Measurements from ENCODE around the gene MSL2. TPM values are rescaled to one million over a fixed set of nuclear protein-coding genes. Genes with fewer than 3 reads are reported as not detected.
"Not testable (repeated sequence)": the region's sequence is repeated elsewhere in the genome, so short reads cannot be mapped to it uniquely, and the experiment has no call there.

The MSL2 gene
- total RNA-seq, 1 experiment from 2014 or later, result 37.8 TPM

DNA sequence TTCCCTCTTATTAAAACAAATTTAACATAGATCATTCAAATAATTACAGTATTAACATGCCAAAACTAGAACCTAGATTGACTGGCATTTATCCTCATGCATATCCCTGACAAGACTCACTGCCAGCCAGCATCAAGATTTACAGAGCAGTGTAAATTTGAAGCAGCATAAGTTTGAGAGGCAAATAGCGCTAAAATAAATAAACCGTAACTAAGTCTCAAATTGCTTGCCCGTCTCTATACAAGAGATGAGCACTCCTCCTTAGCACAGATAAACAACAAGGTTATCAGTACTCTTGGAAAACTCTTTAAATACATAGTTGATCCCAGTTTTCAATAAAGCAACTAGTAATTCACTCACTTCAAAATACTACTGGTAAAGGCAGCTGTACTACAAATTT lies 29.6 kb downstream of the MSL2 start:
- Mint-ChIP-seq H3K27me3 (ENCODE audit: low read depth) (no peaks in the 10 kb centered on the region), H3K36me3 (no peaks in the 10 kb centered on the region), H3K4me3 (no peak overlapping the region), H3K9me3 (peaks cover 5% of the 10 kb centered on the region; the same call in 1 of the 2 replicates), H3K27ac (peak overlapping the region; percentile 42; the same call in 1 of the 2 replicates), H3K4me1 (peaks cover 46% of the 10 kb centered on the region)
- TF ChIP-seq, protein P1, sequence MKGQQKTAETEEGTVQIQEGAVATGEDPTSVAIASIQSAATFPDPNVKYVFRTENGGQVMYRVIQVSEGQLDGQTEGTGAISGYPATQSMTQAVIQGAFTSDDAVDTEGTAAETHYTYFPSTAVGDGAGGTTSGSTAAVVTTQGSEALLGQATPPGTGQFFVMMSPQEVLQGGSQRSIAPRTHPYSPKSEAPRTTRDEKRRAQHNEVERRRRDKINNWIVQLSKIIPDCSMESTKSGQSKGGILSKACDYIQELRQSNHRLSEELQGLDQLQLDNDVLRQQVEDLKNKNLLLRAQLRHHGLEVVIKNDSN (CRISPR knock-in tag; IDR thresholded peaks at IDR 0.05), result no peak
- TF ChIP-seq EMX1 (CRISPR knock-in tag; IDR thresholded peaks at IDR 0.05) (no peak), ZNF121 (CRISPR knock-in tag; IDR thresholded peaks at IDR 0.05) (no peak), NFYB (CRISPR knock-in tag; conservative IDR thresholded peaks at IDR 0.05; ENCODE audit: low read depth) (no peak), OVOL2 (CRISPR knock-in tag; IDR thresholded peaks at IDR 0.05; ENCODE audit: borderline replicate concordance) (no peak), NR3C1 (CRISPR knock-in tag; conservative IDR thresholded peaks at IDR 0.05; ENCODE audit: low read depth) (no peak), GRHL2 (CRISPR knock-in tag; IDR thresholded peaks at IDR 0.05; ENCODE audit: insufficient replicate concordance, severe bottlenecking) (no peak), RELA (CRISPR knock-in tag; IDR thresholded peaks at IDR 0.05; ENCODE audit: borderline replicate concordance) (no peak)
- TF ChIP-seq, protein P2, sequence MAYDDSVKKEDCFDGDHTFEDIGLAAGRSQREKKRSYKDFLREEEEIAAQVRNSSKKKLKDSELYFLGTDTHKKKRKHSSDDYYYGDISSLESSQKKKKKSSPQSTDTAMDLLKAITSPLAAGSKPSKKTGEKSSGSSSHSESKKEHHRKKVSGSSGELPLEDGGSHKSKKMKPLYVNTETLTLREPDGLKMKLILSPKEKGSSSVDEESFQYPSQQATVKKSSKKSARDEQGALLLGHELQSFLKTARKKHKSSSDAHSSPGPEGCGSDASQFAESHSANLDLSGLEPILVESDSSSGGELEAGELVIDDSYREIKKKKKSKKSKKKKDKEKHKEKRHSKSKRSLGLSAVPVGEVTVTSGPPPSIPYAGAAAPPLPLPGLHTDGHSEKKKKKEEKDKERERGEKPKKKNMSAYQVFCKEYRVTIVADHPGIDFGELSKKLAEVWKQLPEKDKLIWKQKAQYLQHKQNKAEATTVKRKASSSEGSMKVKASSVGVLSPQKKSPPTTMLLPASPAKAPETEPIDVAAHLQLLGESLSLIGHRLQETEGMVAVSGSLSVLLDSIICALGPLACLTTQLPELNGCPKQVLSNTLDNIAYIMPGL (CRISPR knock-in tag; IDR thresholded peaks at IDR 0.05), result no peak
- TF ChIP-seq, protein P3, sequence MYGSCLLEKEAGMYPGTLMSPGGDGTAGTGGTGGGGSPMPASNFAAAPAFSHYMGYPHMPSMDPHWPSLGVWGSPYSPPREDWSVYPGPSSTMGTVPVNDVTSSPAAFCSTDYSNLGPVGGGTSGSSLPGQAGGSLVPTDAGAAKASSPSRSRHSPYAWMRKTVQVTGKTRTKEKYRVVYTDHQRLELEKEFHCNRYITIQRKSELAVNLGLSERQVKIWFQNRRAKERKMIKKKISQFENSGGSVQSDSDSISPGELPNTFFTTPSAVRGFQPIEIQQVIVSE (CRISPR knock-in tag; IDR thresholded peaks at IDR 0.05; ENCODE audit: borderline replicate concordance), result no peak
- TF ChIP-seq, protein P4, sequence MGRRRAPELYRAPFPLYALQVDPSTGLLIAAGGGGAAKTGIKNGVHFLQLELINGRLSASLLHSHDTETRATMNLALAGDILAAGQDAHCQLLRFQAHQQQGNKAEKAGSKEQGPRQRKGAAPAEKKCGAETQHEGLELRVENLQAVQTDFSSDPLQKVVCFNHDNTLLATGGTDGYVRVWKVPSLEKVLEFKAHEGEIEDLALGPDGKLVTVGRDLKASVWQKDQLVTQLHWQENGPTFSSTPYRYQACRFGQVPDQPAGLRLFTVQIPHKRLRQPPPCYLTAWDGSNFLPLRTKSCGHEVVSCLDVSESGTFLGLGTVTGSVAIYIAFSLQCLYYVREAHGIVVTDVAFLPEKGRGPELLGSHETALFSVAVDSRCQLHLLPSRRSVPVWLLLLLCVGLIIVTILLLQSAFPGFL (CRISPR knock-in tag; IDR thresholded peaks at IDR 0.05; ENCODE audit: borderline replicate concordance), result no peak
- DNase-seq (ENCODE audit: low spot score), result no peak
- POLR2A ChIA-PET, result no interaction called here
- no peak for ATAC-seq
- CTCF ChIA-PET, result no interaction called here

DNA sequence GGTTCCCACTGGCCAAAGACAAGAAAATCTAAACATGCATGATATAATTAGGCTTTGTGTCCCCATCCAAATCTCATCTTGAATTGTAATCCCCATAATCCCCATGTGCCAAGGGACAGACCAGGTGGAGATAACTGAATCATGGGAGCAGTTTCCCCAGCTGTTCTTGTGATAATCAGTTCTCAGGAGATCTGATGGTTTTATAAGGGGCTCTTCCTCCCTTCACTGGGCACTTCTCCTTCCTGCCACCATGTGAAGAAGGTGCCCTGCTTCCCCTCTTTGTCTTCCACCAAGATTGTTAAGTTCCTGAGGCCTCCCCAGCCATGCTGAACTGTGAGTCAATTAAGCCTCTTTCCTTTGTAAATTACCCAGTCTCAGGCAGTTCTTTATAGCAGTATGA lies 32.5 kb downstream of the MSL2 start:
- H3K27ac Mint-ChIP-seq, result peak overlapping the region; percentile 83
- H3K27me3 Mint-ChIP-seq (ENCODE audit: low read depth); DNase-seq (ENCODE audit: low spot score); H3K4me3 Mint-ChIP-seq; H3K36me3 Mint-ChIP-seq: not testable (repeated sequence)
- H3K4me1 Mint-ChIP-seq, result peaks cover 42% of the 10 kb centered on the region
- POLR2A ChIA-PET, result interaction anchor here (0.6 kb wide), 1 partner anchor 34 kb away, joined by 3 read pairs; no protein-coding TSS in a partner anchor
- CTCF ChIA-PET, result interaction anchor here (0.8 to 0.9 kb wide), 2 partner anchors 188 to 228 kb away, joined by 3 read pairs; no protein-coding TSS in a partner anchor
- peak; percentile 69 for ATAC-seq
- H3K9me3 Mint-ChIP-seq, result peaks cover 13% of the 10 kb centered on the region

DNA sequence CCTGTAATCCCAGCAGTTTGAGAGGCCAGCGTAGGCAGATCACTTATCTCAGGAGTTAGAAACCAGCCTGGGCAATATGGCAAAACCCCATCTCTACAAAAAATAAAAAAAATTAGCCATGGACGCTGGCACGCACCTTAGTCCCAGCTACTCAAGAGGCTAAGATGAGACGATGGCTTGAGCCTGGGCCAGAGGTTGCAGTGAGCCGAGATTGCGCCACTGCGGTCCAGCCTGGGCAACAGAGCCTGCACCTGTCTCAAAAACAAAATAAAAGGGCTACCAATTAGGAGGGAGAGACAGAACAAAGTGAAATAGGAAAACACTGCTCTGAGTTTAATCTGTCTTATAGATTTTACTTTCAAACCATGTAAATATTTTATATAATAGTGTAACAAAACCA lies 33.8 kb downstream of the MSL2 start:
- ChIA-PET POLR2A (no interaction called here), CTCF (interaction anchor here (0.6 kb wide), 1 partner anchor 16 kb away, joined by 4 read pairs; no protein-coding TSS in a partner anchor)
- no peak for TF ChIP-seq SMAD3 (CRISPR knock-in tag; IDR thresholded peaks at IDR 0.05; ENCODE audit: borderline replicate concordance)
- no peak for TF ChIP-seq OVOL2 (CRISPR knock-in tag; IDR thresholded peaks at IDR 0.05; ENCODE audit: borderline replicate concordance)
- Mint-ChIP-seq H3K27ac (no peak overlapping the region), H3K4me1 (peaks cover 43% of the 10 kb centered on the region), H3K36me3 (peaks cover 11% of the 10 kb centered on the region), H3K9me3 (peaks cover 10% of the 10 kb centered on the region), H3K4me3 (no peak overlapping the region), H3K27me3 (ENCODE audit: low read depth) (no peaks in the 10 kb centered on the region)
- DNase-seq (ENCODE audit: low spot score) (no peak), ATAC-seq (no peak)

DNA sequence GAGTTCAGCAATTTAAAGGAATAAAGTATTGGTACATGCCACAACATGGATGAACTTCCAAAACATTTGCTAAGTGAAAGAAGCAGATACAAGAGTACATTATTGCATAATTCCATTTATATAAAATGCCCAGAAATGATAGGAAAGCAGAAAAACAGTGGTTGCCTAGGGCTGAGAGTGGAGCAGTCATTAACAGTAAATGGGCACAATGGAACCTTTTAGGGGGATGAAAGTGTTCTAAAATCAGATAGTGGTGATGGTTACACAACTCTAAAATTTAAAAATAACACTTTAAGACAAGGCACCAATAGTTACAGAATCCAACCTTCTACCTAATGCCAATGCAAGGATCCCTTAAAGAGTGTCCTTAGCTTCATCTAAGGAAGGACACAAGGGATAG lies 34.6 kb downstream of the MSL2 start:
- DNase-seq (ENCODE audit: low spot score) (no peak), ATAC-seq (no peak)
- peaks cover 11% of the 10 kb centered on the region for H3K36me3 Mint-ChIP-seq
- peaks cover 35% of the 10 kb centered on the region for H3K4me1 Mint-ChIP-seq
- H3K27ac Mint-ChIP-seq, result no peak overlapping the region
- H3K4me3 Mint-ChIP-seq, result no peak overlapping the region
- H3K9me3 Mint-ChIP-seq, result peaks cover 10% of the 10 kb centered on the region
- ChIA-PET CTCF (no interaction called here), POLR2A (no interaction called here)
- no peaks in the 10 kb centered on the region for H3K27me3 Mint-ChIP-seq (ENCODE audit: low read depth)
- TF ChIP-seq, protein P5, sequence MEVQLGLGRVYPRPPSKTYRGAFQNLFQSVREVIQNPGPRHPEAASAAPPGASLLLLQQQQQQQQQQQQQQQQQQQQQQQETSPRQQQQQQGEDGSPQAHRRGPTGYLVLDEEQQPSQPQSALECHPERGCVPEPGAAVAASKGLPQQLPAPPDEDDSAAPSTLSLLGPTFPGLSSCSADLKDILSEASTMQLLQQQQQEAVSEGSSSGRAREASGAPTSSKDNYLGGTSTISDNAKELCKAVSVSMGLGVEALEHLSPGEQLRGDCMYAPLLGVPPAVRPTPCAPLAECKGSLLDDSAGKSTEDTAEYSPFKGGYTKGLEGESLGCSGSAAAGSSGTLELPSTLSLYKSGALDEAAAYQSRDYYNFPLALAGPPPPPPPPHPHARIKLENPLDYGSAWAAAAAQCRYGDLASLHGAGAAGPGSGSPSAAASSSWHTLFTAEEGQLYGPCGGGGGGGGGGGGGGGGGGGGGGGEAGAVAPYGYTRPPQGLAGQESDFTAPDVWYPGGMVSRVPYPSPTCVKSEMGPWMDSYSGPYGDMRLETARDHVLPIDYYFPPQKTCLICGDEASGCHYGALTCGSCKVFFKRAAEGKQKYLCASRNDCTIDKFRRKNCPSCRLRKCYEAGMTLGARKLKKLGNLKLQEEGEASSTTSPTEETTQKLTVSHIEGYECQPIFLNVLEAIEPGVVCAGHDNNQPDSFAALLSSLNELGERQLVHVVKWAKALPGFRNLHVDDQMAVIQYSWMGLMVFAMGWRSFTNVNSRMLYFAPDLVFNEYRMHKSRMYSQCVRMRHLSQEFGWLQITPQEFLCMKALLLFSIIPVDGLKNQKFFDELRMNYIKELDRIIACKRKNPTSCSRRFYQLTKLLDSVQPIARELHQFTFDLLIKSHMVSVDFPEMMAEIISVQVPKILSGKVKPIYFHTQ (CRISPR knock-in tag; IDR thresholded peaks at IDR 0.05), result no peak
- no peak for TF ChIP-seq SMAD4 (CRISPR knock-in tag; IDR thresholded peaks at IDR 0.05)
- no peak for TF ChIP-seq CREB1 (CRISPR knock-in tag; IDR thresholded peaks at IDR 0.05)
- TF ChIP-seq, protein P6, sequence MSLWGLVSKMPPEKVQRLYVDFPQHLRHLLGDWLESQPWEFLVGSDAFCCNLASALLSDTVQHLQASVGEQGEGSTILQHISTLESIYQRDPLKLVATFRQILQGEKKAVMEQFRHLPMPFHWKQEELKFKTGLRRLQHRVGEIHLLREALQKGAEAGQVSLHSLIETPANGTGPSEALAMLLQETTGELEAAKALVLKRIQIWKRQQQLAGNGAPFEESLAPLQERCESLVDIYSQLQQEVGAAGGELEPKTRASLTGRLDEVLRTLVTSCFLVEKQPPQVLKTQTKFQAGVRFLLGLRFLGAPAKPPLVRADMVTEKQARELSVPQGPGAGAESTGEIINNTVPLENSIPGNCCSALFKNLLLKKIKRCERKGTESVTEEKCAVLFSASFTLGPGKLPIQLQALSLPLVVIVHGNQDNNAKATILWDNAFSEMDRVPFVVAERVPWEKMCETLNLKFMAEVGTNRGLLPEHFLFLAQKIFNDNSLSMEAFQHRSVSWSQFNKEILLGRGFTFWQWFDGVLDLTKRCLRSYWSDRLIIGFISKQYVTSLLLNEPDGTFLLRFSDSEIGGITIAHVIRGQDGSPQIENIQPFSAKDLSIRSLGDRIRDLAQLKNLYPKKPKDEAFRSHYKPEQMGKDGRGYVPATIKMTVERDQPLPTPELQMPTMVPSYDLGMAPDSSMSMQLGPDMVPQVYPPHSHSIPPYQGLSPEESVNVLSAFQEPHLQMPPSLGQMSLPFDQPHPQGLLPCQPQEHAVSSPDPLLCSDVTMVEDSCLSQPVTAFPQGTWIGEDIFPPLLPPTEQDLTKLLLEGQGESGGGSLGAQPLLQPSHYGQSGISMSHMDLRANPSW (CRISPR knock-in tag; conservative IDR thresholded peaks at IDR 0.05; ENCODE audit: low read depth), result no peak

Measured in WTC11 (cell line).